Ovary (tissue), 9 donors: ENCODE data around the gene ATP10D. TPM values are rescaled to one million over a fixed set of nuclear protein-coding genes. Genes with fewer than 3 reads are reported as not detected.

ENCODE experiments used
- DNase-seq, 5 donors: peaks; one replicate each; pipeline ENCODE4 v3.0.0-alpha.2; 2019 to 2020
- H3K27ac ChIP-seq, 2 donors: fragments of 200-600 bp; one replicate each; pipeline versions ENCODE4 v1.5.1 to v1.8.0; 2019 to 2022
- H3K27me3 ChIP-seq: fragments of 200-600 bp; one replicate; pipeline ENCODE4 v1.8.0; 2022
- H3K36me3 ChIP-seq: fragments of 200-600 bp; sonication (generic); one replicate; pipeline ENCODE4 v1.5.1; 2019
- H3K4me1 ChIP-seq: one replicate; pipeline ENCODE4 v1.8.1; 2013; ENCODE audit warnings: mild to moderate bottlenecking, moderate library complexity; ENCODE audit not compliant: insufficient read depth
- H3K4me3 ChIP-seq: fragments of 200-600 bp; sonication (generic); one replicate; pipeline ENCODE4 v1.5.1; 2017
- H3K9me3 ChIP-seq, 2 donors: fragments of 200-600 bp in 1 of 2; sonication (generic) in 1 of 2; one replicate each; pipeline versions ENCODE4 v1.5.1 to v1.8.1; 2013 to 2019; ENCODE audit warnings: mild to moderate bottlenecking in 1 of 2, moderate library complexity in 1 of 2
- CTCF ChIP-seq, 3 donors: fragments of 450-650 bp in 2 of 3; fragments of 200-600 bp in 1 of 3; IDR thresholded peaks; one replicate each; pipeline versions ENCODE4 v1.5.1 to v1.8.0; 2016 to 2022; ENCODE audit warnings: antibody characterized with exemption in 3 of 3, mild to moderate bottlenecking in 1 of 3
- EP300 ChIP-seq: sonication (generic); formaldehyde crosslinking; IDR thresholded peaks from one replicate; pipeline ENCODE4 v1.6.1; 2017; ENCODE audit warnings: antibody characterized with exemption
- POLR2A ChIP-seq: fragments of 450-650 bp; IDR thresholded peaks from one replicate; pipeline ENCODE4 v1.6.1; 2017; ENCODE audit warnings: antibody characterized with exemption, mild to moderate bottlenecking, moderate library complexity
- WGBS, 3 donors: extraction: QIAGEN DNeasy Blood & Tissue Kit in 1 of 3; methylation state at CpG; one replicate each; pipeline versions ENCODE4 v1.1.5 to v1.1.7; 2013 to 2017; 5-methylcytosine and 5-hydroxymethylcytosine counted together
- intact Hi-C, 4 donors: fragments of 100-400 bp; cut with DNase I; formaldehyde crosslinking; loops; one replicate each; pipeline versions ENCODE4 v1.11.0 to v1.15.1; 2022 to 2023
- polyA plus RNA-seq, 2 donors: library from polyadenylated mRNA; stranded (reverse); fragments of 200-250 nt in 1 of 2; fragments of 350-450 nt in 1 of 2; fragmentation: Illumina TruSeq in 1 of 2; extraction: RNeasy Lipid Tissue Mini Kit (QIAGEN cat#74804) in 1 of 2; gene quantifications; one replicate each; pipeline ENCODE4 v1.2.3, GENCODE V29; 2013 to 2014
- total RNA-seq, 7 donors: library from RNA; depleted of rRNA in 2 of 7; stranded (reverse); fragments of >200 nt in 2 of 7; fragmentation: NEBNext Ultra II Directional in 3 of 7; extraction: Animal tissue kit (Norgen Biotek cat#: 25700) in 3 of 7; gene quantifications; one replicate each; pipeline versions ENCODE4 v1.1.0 to v1.2.4, GENCODE V29; 2016 to 2023
- donor health status: DM: no; HTN: no; CAD: no; lungs with moderate emphysema.
- donor health status: DM: no; HTN: no; CAD: no.
- donor health status: Bipolar disorder and iron deficiency.
- donor health status: DM: yes; HTN: yes; CAD: no.
- donor health status: DM: no; HTN: no; CAD: no.
- donor health status: DM: yes; HTN: yes; CAD: no.

ATP10D gene
- total and polyA plus RNA-seq, 9 donors = 8.2 to 27.8 (median 19.6) TPM

- H3K27ac ChIP-seq = no peak overlapping the region
- H3K9me3 ChIP-seq = no peaks in the 10 kb centered on the region
- DNase-seq = no peak
- intact Hi-C loops = no loop called here
- H3K4me3 ChIP-seq = no peak overlapping the region
- no peak for TF ChIP-seq CTCF (IDR thresholded peaks at IDR 0.05)
- H3K36me3 ChIP-seq = no peaks in the 10 kb centered on the region
- WGBS, 3 donors = 47 to 66% (median 48%) methylated on average over 3 of the region's 3 CpGs
- H3K27me3 ChIP-seq = no peaks in the 10 kb centered on the region
- H3K4me1 ChIP-seq = peaks cover 5% of the 10 kb centered on the region
Observed at GRCh38 chr4:47488706-47489105, 3.6 kb downstream of the ATP10D start.

- intact Hi-C loops = no loop called here
- Histone ChIP-seq H3K4me3 (no peak overlapping the region), H3K9me3 (no peaks in the 10 kb centered on the region), H3K27me3 (no peaks in the 10 kb centered on the region), H3K4me1 (peaks cover 6% of the 10 kb centered on the region), H3K36me3 (no peaks in the 10 kb centered on the region), H3K27ac (no peak overlapping the region)
- TF ChIP-seq EP300 (no peak), POLR2A (no peak), CTCF (IDR thresholded peaks at IDR 0.05) (no peak)
- DNase-seq = no peak
- 75 to 87% (median 85%) methylated on average over 4 of the region's 4 CpGs for WGBS, 3 donors
Observed at GRCh38 chr4:47490550-47490949, 5.5 kb downstream of the ATP10D start.

DNA sequence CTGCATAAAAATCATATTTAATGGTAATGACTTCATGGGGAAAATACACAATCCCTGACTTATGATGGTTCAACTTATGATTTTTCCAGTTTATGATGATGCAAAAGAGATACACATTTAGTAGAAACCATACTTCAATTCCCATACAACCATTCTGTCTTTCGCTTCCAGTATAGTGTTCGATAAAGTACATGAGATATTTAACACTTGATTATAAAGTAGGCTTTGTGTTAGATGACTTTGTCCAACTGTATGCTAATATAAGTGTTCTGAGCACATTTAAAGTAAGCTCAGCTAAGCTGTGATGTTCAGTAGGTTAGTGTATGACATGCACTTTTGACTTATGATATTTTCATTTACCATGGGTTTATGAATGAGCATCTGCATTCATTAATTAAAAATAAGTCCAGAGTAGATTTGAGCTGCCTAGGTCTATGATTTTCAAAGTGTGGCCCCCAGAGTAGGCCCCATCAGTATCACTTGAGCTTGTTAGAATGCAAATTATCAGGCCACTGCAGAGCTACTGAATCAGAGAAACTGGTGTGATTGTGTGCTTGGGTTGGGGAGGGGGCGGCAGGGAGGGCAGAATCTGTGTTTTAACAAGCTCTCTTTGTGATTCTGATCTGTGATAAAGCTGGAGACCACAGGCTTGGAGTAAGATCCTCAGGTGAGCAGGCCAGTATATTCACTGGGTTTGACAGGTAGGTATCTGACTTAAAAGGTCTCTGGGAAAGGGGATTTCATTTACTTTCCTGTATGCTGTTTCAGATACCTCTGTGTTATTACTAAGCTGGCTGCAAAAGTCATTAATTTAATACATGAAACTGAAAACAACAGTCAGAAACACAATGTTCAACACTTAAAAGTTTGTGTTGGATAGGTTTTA is 8.4 kb downstream of the ATP10D start:
- WGBS, 3 donors = 72 to 87% (median 79%) methylated on average over 3 of the region's 3 CpGs
- Histone ChIP-seq H3K9me3 (no peaks in the 10 kb centered on the region), H3K27me3 (no peaks in the 10 kb centered on the region), H3K36me3 (no peaks in the 10 kb centered on the region), H3K27ac (no peak overlapping the region), H3K4me3 (no peak overlapping the region), H3K4me1 (peaks cover 6% of the 10 kb centered on the region)
- intact Hi-C loops = no loop called here
- no peak for DNase-seq
- no peak for TF ChIP-seq EP300
- no peak for TF ChIP-seq CTCF (IDR thresholded peaks at IDR 0.05)
- no peak for TF ChIP-seq POLR2A

DNA sequence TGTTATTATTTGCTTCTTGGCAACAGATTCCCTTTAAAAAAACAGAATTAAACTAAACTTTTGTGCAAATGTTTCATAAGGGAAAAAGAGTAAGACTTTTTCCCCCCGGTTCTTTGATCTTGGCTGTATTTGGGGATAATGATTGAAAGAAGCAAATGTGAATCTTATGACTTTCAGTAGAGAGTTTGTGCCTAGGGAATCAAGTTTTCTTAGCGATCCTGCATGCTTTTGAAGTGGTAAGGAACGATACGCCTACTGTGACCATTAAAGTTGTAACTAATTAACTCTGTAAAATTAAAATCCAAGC is 9.0 kb downstream of the ATP10D start:
- no peaks in the 10 kb centered on the region for H3K9me3 ChIP-seq
- peaks cover 7% of the 10 kb centered on the region for H3K4me1 ChIP-seq
- intact Hi-C loops = no loop called here
- no peak overlapping the region for H3K27ac ChIP-seq
- no peaks in the 10 kb centered on the region for H3K27me3 ChIP-seq
- no peak overlapping the region for H3K4me3 ChIP-seq
- WGBS, 3 donors = 45 to 47% (median 45%) methylated on average over 4 of the region's 4 CpGs
- H3K36me3 ChIP-seq = no peaks in the 10 kb centered on the region
- DNase-seq = no peak
- TF ChIP-seq CTCF (IDR thresholded peaks at IDR 0.05) = no peak
- no peak for TF ChIP-seq EP300
- TF ChIP-seq POLR2A = no peak
